ENCODE results near the gene SORCS1.

Gene SORCS1

DNA sequence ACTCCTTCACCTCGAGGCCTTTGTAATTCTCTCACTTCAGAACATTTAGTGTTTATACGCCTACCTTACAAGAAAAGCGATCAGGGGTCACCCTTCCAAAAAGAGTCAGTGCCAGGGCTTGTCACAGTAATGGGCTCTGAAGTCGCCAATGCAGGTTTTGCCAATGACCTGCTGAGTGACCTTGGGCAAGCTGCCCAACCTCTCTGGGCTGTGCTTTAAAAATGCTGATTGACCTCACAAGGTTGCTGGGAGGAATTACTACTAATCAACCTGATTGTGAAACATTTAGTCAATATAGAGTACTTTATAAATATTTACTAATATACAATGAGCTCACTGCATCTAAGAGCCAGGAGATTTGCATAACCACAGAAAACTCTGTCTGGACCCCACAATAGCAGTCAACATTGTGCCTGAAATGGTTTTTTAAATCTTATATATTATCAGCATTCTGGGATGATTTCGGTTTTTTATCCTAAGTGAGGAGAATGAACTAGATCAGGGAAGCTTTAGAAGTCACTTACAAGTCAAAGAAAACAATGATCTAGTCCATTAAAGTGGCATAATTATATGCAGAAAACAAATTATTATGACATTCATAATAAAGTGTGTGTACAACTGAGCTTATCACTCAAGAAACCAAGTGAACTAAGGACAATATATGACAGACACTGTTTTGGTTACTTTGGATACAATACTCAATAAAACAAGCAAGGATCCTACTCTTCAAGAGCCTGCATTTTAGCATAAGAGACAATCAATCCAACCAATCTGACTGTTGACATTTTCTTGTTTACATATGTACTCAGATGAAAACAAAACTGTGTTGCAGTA is 290.5 kb downstream of the SORCS1 start:
- DNase-seq: no peak

- DNase-seq: no peak
Observed at GRCh38 chr10:106872176-106872575, 292.3 kb downstream of the SORCS1 start.

DNA sequence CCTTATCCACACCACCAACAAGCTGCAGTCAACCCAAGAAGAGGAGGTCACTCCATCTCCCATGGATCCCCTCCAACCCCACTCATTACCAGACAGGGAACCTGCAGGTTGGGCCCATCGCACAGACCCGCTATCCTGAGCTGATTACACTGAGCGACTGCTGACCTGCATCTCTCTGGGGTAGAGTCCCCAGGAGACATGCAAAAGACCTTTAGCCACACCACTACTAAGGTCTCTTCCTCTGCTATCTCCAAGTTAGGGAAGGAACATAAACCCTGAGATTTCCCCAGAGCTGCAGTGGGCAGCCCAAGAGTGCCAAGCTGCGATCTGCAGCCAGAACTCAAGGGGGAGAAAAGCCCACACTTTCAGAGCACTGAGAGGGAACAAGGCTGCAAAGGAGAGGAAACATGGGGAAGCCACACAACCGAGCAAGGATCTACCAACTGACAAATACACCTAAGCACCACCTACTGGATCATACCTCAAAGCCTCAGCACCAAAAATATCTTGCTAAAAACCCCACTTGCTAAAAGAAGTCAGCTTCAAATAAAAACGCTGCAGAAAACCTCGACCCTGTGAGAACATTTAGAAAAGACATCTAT is 298.2 kb downstream of the SORCS1 start:
- DNase-seq: no peak

DNA sequence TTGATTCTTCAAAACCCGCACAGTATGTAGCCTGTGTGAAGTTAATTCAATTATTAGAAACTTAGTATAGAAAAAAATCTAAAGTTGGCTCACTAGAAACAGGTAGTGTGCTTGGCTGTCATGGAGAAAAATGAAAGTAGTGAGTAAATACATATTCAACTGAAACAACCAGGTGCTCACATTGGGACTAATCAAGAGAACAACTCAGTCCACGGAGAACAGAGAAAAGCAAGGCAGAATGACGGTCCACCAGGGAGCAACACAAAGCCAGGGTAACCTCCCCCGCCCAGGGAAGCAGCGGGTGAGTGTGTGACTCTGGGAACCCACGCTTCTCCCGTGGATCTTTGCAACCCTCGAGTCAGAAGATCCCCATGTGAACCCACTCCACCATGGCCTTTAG is 300.5 kb downstream of the SORCS1 start:
- no peak for DNase-seq

- DNase-seq: no peak
Observed at GRCh38 chr10:106863549-106863948, 301.0 kb downstream of the SORCS1 start.

- DNase-seq: no peak
Observed at GRCh38 chr10:106859892-106860652, 304.4 kb downstream of the SORCS1 start.

- DNase-seq: no peak
Observed at GRCh38 chr10:106857728-106858127, 306.8 kb downstream of the SORCS1 start.

DNA sequence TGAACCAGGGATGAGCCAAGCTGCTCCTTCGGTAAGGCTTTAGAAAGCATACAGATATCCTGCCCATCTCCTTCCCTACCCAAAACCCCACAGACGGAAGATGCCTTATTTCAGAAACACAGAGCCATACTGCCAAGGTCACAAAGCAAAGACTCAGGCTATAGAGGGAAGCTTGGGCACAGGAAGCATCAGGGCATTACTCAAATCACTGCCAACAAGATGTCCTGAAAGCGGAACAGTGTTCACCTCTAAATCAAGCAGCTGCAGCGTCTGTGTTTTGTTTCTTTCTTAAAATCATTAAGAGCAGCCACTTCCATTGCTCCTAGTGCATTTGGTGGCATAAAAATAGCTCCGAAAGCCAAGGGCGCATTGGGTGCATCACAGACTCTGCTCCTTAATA is 307.3 kb downstream of the SORCS1 start:
- no peak for DNase-seq

DNA sequence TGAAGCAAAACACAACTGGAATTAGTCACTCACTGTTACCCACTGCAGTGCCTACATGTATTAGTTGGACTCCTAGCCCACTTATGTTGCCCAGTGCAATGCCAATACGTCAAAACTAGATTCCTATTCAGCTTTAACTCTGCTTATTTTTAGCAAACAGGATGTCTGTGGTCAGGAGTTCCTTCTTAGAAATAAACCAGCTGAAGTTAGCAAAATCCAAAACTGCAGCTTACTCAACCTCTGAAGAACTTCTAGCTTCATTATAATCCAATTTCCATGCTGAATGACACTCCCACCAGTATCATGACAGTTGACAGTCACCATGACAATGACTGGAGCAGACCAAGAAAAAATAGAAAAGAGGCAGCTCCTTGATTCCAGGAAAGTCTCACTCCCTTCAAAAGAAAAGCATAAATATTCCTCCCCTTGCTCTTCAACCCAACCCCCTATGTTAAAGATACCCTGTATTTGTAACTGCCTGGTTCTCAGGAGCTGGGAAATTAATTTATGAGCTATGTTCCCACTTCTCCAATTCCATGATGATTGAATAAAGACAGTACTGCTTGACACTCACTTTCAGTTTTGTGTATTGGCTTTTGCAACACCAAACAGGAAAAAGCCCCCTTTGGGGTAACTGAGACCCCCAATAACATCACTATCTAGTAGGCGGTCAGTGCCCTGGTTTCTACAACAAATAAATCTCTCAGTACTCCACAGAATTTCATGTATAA is 327.4 kb downstream of the SORCS1 start:
- no peak for DNase-seq

- DNase-seq: no peak
Observed at GRCh38 chr10:106832846-106833245, 331.7 kb downstream of the SORCS1 start.

GRCh38 chr10:106830471-106830870 is 334.0 kb downstream of the SORCS1 start:
- DNase-seq: no peak

- no peak for DNase-seq
Observed at GRCh38 chr10:106830006-106830405, 334.5 kb downstream of the SORCS1 start.

DNA sequence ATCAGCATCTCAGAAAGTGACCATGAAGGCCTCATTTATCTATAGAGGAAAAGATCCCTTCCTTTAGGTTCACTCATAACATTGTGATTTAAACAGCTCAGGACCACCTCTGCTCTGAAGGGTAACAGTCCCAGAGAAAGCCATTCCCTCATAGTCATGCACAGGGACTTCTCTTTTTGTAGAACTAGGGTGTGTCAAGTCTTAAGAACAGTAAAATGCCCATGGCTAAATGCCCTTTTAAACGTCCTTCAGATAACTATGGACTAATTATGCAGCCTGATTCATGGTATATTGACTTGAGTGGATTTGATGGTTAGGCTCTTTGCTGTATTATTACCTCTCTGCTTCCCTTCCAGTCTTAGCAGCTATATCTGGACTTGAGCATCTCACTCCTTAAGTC is 337.8 kb downstream of the SORCS1 start:
- no peak for DNase-seq

DNA sequence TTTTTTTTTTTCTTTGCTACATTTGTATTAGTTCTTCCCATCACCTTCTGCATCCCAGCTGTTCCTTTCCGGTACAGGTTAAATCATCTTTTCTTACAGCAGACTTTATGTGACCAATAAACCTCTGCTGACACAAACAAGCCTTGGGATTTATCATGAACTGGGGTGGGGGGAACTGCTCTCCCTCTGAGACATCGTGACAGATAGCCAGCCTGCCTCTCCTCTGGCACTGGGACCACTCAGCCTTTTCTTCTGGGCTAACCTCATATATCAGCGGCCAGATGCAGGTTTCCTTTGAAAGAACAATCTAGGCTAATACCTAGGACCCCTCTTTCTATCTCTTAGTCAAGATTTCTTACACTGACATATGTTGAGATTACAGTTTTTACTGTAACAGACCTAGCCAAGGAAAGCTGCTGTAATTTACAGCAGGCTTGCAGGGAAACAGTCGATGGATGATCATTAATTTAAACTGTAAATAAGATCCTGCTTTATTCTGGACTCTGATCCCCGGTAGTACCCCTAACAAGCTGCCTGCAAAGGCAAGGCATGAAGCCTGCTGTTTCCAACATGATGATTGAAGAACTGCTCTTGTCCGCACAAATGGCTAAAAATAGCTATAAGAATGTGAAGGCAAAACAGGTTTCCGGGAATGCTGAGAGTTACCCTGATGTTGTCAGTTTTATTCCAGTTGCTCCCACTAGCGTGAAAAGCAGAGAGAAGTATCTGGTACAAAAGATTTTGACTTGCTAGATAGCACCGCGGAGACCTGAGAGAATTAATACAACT is 338.7 kb downstream of the SORCS1 start:
- DNase-seq: no peak

GRCh38 chr10:106820579-106820978 is 343.9 kb downstream of the SORCS1 start:
- DNase-seq: no peak

DNA sequence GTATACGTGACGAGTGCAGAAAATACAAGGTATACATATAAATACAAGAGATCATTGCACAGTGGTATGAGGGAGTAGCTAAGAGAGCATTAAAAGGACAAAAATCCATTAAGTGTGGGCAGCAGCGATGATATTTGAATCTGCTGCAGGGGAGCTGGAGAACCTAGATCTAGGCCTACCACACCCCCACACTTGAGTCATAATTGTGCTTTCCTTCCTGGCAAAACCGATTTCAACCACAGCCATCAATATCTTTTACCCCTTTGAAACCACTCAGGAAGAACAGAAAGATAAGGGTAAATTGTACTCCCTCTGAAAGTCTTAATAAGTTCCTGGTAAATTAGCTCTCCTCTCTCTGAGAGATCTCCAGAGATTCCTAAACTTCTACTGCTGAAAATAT is 345.0 kb downstream of the SORCS1 start:
- DNase-seq: no peak

DNA sequence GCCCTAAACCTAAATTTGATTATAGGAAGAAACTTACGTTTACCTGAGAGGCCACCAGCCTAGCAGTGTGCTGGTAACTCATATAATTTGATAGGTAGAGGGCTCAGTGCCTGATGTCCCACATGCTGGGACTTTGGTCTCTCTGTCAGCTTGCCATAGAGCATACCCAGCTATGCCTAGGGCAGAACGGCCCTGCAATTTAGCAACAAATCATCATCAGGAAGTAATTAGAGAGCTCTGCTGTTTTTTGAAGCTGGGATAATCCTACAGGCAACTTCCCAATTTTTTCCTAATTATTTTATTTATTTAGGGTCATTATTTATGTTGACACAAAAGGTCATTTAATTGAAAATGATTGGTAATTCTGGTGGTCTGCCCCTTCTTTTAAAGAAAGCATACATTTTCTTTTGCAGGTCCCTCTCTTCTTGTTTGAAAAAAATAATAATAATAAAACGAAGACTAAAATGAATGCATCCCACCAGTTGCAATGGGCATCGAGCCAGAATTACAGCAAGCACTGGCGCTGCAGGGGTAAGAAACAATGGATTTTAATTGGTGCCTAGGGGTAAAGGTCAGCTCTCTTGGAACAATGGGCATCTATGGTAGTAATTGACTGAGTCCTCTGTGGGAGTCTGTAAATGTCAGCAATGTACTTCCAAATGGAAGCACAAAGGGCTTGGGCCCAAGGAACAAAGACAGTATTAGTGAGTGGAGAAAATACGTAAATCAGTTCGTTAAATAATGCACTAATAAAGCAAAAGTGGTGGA is 348.0 kb downstream of the SORCS1 start:
- no peak for DNase-seq

DNA sequence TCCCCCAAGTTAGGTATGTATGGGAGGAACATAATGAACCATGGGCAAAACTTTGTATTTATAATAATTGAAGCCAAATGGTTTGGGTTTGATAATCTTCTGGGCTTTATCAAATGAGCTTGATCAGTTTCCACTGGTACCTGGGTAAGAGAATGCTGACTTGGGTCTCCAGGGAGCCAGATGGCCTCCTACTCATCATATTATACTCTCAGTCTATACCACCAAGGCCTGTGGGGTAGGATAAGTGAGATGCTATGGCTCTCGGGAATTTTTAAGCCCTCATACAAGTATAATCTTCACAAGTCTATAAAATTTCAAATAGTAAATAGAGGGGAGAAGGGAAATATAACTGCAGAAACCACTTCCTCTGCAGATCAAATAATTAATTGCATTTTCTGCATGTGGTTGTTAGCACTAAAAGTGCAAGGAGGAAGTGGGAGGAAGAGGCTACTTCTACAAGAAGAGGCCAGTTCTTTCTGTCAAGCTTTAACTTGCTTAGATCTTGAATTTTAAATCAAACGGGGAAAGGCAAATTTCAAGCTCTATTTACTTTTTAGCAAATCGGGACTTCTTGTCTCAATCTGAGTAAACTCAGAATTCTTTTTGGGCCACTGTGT is 349.0 kb downstream of the SORCS1 start:
- DNase-seq: no peak

DNA sequence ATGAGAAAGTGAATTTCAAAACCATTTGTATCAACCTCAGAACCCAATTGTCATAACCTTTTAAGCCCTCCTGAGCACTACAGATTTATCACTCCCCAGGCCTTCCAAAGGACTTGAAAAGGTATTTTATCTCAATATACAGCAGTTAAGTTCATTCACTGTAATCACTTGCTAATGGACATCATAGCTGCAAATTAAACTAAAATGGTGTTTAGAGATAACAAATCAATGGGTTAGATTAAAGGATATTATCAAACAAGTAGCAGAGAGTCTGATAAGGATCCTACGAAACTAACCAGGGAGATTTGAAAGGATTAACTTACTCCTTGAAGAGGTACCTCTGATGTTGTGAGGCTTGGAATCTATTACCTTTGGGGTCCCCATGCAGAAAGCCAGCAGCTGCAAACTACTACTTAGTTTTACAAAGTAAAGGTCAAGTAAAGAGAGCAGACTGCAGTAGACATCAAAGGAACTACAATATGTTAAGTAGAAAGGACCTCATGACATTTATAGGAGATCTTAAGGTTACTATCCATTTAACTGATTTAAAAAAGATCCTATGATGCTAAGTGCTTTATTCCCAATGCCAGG is 359.4 kb downstream of the SORCS1 start:
- no peak for DNase-seq

- no peak for DNase-seq
Observed at GRCh38 chr10:106802949-106803348, 361.6 kb downstream of the SORCS1 start.

- no peak for DNase-seq
Observed at GRCh38 chr10:106799776-106800175, 364.7 kb downstream of the SORCS1 start.

Measured in DMS 273 treated with DMSO at 0.1 percent for 48 hours (cell line).